Endothelial cell of umbilical vein (primary cell): Measurements from ENCODE around the gene SH3GLB2. TPM values are rescaled to one million over a fixed set of nuclear protein-coding genes. Genes with fewer than 3 reads are reported as not detected.

Experiments used
- BruUV-seq: library from RNA; stranded (reverse); fragments of 400-500 nt; replicated peaks from 2 replicates; lab custom pipeline; 2021; lab: Mats Ljungman, UMichigan
- CTCF ChIA-PET: fragments of 300-600, 350-600 bp; sonication (Branson Sonifier 250); formaldehyde crosslinking; loops from one replicate; lab custom pipeline; 2021; ENCODE audit warnings: antibody characterized with exemption, inconsistent platforms; lab: Charles Lee
- POLR2A ChIA-PET: fragments of 300-600, 350-600 bp; sonication (Branson Sonifier 250); formaldehyde crosslinking; loops from one replicate; lab custom pipeline; 2021; ENCODE audit warnings: antibody characterized with exemption, inconsistent platforms; lab: Charles Lee
- DNase-seq: peaks from one replicate; pipeline ENCODE4 v3.0.0-alpha.2; 2011; ENCODE audit warnings: low read depth, low spot score
- FAIRE-seq: peaks from 2 replicates; lab custom pipeline; 2011; peaks lifted over from hg19 to GRCh38; lab: Jason Lieb, UNC
- H2AFZ ChIP-seq: 2 replicates; pipeline ENCODE4 v1.6.0; 2012; ENCODE audit warnings: low read depth, low read length, control low read depth, inconsistent platforms
- H3K27ac ChIP-seq: 2 replicates; pipeline ENCODE4 v1.5.1; 2011; ENCODE audit warnings: low read depth, mild to moderate bottlenecking, control low read depth, low read length, moderate library complexity; ENCODE audit not compliant: insufficient read depth
- H3K27me3 ChIP-seq, 2 experiments: 2 replicates each; pipeline versions ENCODE4 v1.6.0 to v1.6.1; 2011; ENCODE audit warnings: low read length in 2 of 2, mixed read lengths in 1 of 2; ENCODE audit not compliant: control insufficient read depth in 2 of 2, insufficient read depth in 2 of 2
- H3K36me3 ChIP-seq, 2 experiments: 2 replicates in 1 of 2; 3 replicates in 1 of 2; pipeline ENCODE4 v1.5.1; 2011; ENCODE audit warnings: low read length in 2 of 2, mild to moderate bottlenecking in 1 of 2, moderate library complexity in 1 of 2; ENCODE audit not compliant: control insufficient read depth in 2 of 2, insufficient read depth in 2 of 2; ENCODE audit errors: extremely low read depth in 1 of 2
- H3K4me1 ChIP-seq: 3 replicates; pipeline ENCODE4 v1.5.1; 2011; ENCODE audit warnings: mild to moderate bottlenecking, low read length; ENCODE audit not compliant: control insufficient read depth, insufficient read depth; ENCODE audit errors: extremely low read depth
- H3K4me2 ChIP-seq: 2 replicates; pipeline ENCODE4 v1.6.1; 2011; ENCODE audit warnings: low read length, control low read depth, mixed read lengths; ENCODE audit not compliant: insufficient read depth
- H3K4me3 ChIP-seq, 3 experiments: fragments of 200-600 bp in 1 of 3; sonication (generic), shearing (Covaris generic) in 1 of 3; replicated peaks in 1 of 3; 2 replicates each; pipeline ENCODE4 v1.5.1; 2011 to 2016; ENCODE audit warnings: control low read depth in 3 of 3, low read length in 3 of 3, mild to moderate bottlenecking in 2 of 3, inconsistent platforms in 1 of 3, low read depth in 1 of 3, moderate library complexity in 1 of 3; ENCODE audit not compliant: insufficient read depth in 1 of 3
- H3K79me2 ChIP-seq: 2 replicates; pipeline ENCODE4 v1.6.0; 2012; ENCODE audit warnings: low read length, inconsistent platforms; ENCODE audit not compliant: control insufficient read depth, insufficient read depth
- H3K9ac ChIP-seq: replicated peaks from 2 replicates; pipeline ENCODE3; 2011; ENCODE audit warnings: low read length, control low read depth; ENCODE audit not compliant: insufficient read depth; ENCODE audit errors: extremely low read depth
- H3K9me1 ChIP-seq: replicated peaks from 3 replicates; pipeline ENCODE4 v1.6.0; 2011; ENCODE audit warnings: mild to moderate bottlenecking, low read length; ENCODE audit not compliant: control insufficient read depth, insufficient read depth; ENCODE audit errors: extremely low read depth
- H3K9me3 ChIP-seq: replicated peaks from 2 replicates; pipeline ENCODE4 v1.5.1; 2012; ENCODE audit warnings: low read length, inconsistent platforms; ENCODE audit not compliant: control insufficient read depth, insufficient read depth
- H4K20me1 ChIP-seq: replicated peaks from 2 replicates; pipeline ENCODE3; 2011; ENCODE audit warnings: mild to moderate bottlenecking, low read length; ENCODE audit not compliant: control insufficient read depth, insufficient read depth; ENCODE audit errors: extremely low read depth
- EZH2 ChIP-seq: IDR thresholded peaks from 2 replicates; pipeline ENCODE4 v1.6.1; 2012; ENCODE audit warnings: borderline replicate concordance, low read depth, mild to moderate bottlenecking, moderate library complexity, low read length, inconsistent platforms; ENCODE audit not compliant: severe bottlenecking
- FOS ChIP-seq: IDR thresholded peaks from 2 replicates; pipeline ENCODE4 v1.6.1; 2011; ENCODE audit warnings: mild to moderate bottlenecking, low read length, moderate library complexity, borderline replicate concordance; ENCODE audit not compliant: insufficient read depth
- GATA2 ChIP-seq: IDR thresholded peaks from 2 replicates; pipeline ENCODE4 v1.7.0; 2011; ENCODE audit warnings: low read depth, mild to moderate bottlenecking, moderate library complexity, mixed read lengths, low read length; ENCODE audit not compliant: insufficient read length, insufficient read depth
- JUN ChIP-seq: IDR thresholded peaks from 2 replicates; pipeline ENCODE4 v1.6.1; 2011; ENCODE audit warnings: borderline replicate concordance, low read depth; ENCODE audit not compliant: insufficient read length, insufficient read depth
- MYC ChIP-seq: IDR thresholded peaks from one replicate; pipeline ENCODE4 v1.6.1; 2011; ENCODE audit warnings: mild to moderate bottlenecking, low read depth, low read length
- POLR2A ChIP-seq: IDR thresholded peaks from 2 replicates; pipeline ENCODE4 v1.6.1; 2012; ENCODE audit warnings: low read depth, mild to moderate bottlenecking, control low read depth, low read length
- POLR2AphosphoS5 ChIP-seq: IDR thresholded peaks from 2 replicates; pipeline ENCODE4 v1.6.1; 2012; ENCODE audit warnings: low read depth, mild to moderate bottlenecking, control low read depth, low read length, moderate library complexity; ENCODE audit not compliant: insufficient read depth
- dilution Hi-C: fragments of 300-500 bp; cut with MboI; formaldehyde crosslinking; loops from one replicate; pipeline ENCODE4 v1.15.0; 2019; ENCODE audit warnings: low sequenced_read_pairs; ENCODE audit not compliant: extremely low pct_ligation_motif_present
- intact Hi-C: fragments of 100-400 bp; cut with micrococcal nuclease; formaldehyde crosslinking; loops from one replicate; pipeline ENCODE4 v1.10.0; 2022
- polyA plus RNA-seq, 4 experiments: library from polyadenylated mRNA; depleted of rRNA in 3 of 4; stranded (reverse) in 3 of 4; unstranded in 1 of 4; fragments of >200 nt; gene quantifications; 2 replicates each; pipeline versions ENCODE4 v1.2.1 to v1.2.3, GENCODE V29; 2011 to 2012; ENCODE audit warnings: missing spikeins in 1 of 4
- total RNA-seq: library from RNA; stranded (reverse); gene quantifications from 2 replicates; pipeline ENCODE4 v1.2.3, GENCODE V29; 2021
- TF ChIP-seq, protein P1 (sequence below), 2 donors: IDR thresholded peaks; 1 replicate in 1 of 2; 2 replicates in 1 of 2; pipeline ENCODE4 v1.5.1; 2011; ENCODE audit warnings: low read length in 2 of 2, mild to moderate bottlenecking in 2 of 2, moderate library complexity in 2 of 2, control low read depth in 1 of 2, inconsistent platforms in 1 of 2, low read depth in 1 of 2; ENCODE audit not compliant: insufficient read depth in 1 of 2; ENCODE audit errors: extremely low read depth in 1 of 2
- TF ChIP-seq, protein P2 (sequence below): IDR thresholded peaks from 2 replicates; pipeline ENCODE4 v1.6.1; 2011; ENCODE audit not compliant: insufficient read depth, insufficient read length

SH3GLB2 gene
- total and polyA plus RNA-seq, 2 donors (not counting 3 experiments of a cell fraction or from before 2014, with no cell fraction given), result 58.8 to 77.5 TPM

DNA sequence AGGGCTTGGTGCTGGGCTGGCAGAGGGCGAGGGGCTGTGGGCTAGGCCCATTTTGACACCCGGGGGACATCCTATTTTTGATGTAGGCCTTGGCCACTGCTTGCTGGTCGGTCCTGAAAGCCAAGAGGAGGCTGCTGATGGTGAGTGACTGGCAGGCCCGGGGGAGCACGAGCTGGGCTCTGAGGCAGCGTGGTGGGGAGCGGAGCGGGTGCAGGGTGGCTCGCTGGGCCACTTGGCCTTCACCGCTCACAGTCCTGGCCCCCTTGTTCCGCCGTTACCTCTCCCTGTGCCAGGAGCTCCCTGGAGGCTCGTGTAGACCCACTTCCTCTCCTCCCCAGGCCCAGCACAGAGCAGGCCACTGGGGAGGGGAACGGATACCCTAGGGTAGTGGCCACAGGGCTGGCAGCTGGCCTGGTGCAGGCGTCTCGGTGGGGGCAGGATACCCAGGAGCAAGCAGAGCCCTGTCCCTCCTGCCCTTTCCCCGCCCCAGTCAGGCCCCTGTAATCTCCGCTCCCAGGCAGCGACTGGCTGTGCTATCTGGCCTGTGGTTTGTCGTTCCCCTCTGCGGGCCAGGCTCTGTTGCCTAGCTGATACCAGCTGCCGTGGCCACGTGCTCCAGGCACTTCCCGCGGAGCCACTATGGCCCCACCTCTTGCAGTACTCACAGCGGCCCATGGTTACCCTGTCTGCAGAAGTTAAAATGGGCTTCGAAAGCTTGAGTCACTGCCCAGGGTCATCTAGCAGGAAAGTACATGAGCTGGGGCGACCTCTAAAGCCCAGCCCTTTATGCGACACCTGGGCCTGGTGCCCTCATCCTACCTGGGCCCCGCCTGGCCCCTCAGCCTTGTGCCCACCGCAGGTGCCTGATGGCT, 41.1 kb upstream of the SH3GLB2 start:
- no peaks in the 10 kb centered on the region for H3K27me3 ChIP-seq
- DNase-seq (no peak), FAIRE-seq (no peak)
- CTCF ChIA-PET, result no interaction called here
- intact Hi-C loops, result loop anchor here (1.0 kb wide), 1 partner anchor 19 kb away; no protein-coding TSS in a partner anchor
- H3K79me2 ChIP-seq, result no peaks in the 10 kb centered on the region
- POLR2A ChIA-PET, result no interaction called here
- H3K4me1 ChIP-seq, result no peaks in the 10 kb centered on the region
- no peak overlapping the region for H2AFZ ChIP-seq
- no peak overlapping the region for H3K9ac ChIP-seq
- no peaks in the 10 kb centered on the region for H3K9me1 ChIP-seq
- H3K27ac ChIP-seq, result no peak overlapping the region
- peaks cover 0 to 29% of the 10 kb centered on the region in 2 experiments for H3K36me3 ChIP-seq
- H4K20me1 ChIP-seq, result no peaks in the 10 kb centered on the region
- H3K4me3 ChIP-seq, result no peak overlapping the region
- dilution Hi-C loops, result no loop called here
- no TSS peak for BruUV-seq
- TF ChIP-seq POLR2A, result no peak
- TF ChIP-seq, protein P1, sequence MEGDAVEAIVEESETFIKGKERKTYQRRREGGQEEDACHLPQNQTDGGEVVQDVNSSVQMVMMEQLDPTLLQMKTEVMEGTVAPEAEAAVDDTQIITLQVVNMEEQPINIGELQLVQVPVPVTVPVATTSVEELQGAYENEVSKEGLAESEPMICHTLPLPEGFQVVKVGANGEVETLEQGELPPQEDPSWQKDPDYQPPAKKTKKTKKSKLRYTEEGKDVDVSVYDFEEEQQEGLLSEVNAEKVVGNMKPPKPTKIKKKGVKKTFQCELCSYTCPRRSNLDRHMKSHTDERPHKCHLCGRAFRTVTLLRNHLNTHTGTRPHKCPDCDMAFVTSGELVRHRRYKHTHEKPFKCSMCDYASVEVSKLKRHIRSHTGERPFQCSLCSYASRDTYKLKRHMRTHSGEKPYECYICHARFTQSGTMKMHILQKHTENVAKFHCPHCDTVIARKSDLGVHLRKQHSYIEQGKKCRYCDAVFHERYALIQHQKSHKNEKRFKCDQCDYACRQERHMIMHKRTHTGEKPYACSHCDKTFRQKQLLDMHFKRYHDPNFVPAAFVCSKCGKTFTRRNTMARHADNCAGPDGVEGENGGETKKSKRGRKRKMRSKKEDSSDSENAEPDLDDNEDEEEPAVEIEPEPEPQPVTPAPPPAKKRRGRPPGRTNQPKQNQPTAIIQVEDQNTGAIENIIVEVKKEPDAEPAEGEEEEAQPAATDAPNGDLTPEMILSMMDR (IDR thresholded peaks at IDR 0.05; ENCODE audit: extremely low read depth in 1 of 2, insufficient read depth in 1 of 2, low read depth in 1 of 2, low read length in 2 of 2), result no peak
- no peak for TF ChIP-seq POLR2AphosphoS5
- TF ChIP-seq FOS, result no peak
- TF ChIP-seq JUN, result no peak
- no peak for TF ChIP-seq GATA2
- TF ChIP-seq MYC, result no peak
- TF ChIP-seq, protein P2, sequence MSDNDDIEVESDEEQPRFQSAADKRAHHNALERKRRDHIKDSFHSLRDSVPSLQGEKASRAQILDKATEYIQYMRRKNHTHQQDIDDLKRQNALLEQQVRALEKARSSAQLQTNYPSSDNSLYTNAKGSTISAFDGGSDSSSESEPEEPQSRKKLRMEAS, result no peak
- no peak for TF ChIP-seq EZH2
- H3K9me3 ChIP-seq, result no peaks in the 10 kb centered on the region
- no peak overlapping the region for H3K4me2 ChIP-seq
